Ishikawa (cell line): Measurements from ENCODE around the gene CD300C.

Source experiments
- CEBPB ChIP-seq: IDR thresholded peaks from 2 replicates; pipeline ENCODE4 v1.6.1; 2012
- CREB1 ChIP-seq: IDR thresholded peaks from 2 replicates; pipeline ENCODE4 v1.6.1; 2012; ENCODE audit warnings: low read depth
- EGR1 ChIP-seq: IDR thresholded peaks from 2 replicates; pipeline ENCODE4 v1.6.1; 2012
- EP300 ChIP-seq: IDR thresholded peaks from 2 replicates; pipeline ENCODE4 v1.6.1; 2012; ENCODE audit warnings: borderline replicate concordance
- FOXM1 ChIP-seq: IDR thresholded peaks from 2 replicates; pipeline ENCODE4 v1.6.1; 2012; ENCODE audit warnings: low read depth, borderline replicate concordance
- MAX ChIP-seq: IDR thresholded peaks from 2 replicates; pipeline ENCODE4 v1.6.1; 2012
- NFIC ChIP-seq: IDR thresholded peaks from 2 replicates; pipeline ENCODE4 v1.6.1; 2012
- RAD21 ChIP-seq: IDR thresholded peaks from 2 replicates; pipeline ENCODE4 v1.6.1; 2012; ENCODE audit warnings: low read depth
- REST ChIP-seq: IDR thresholded peaks from 2 replicates; pipeline ENCODE4 v1.6.1; 2012; ENCODE audit warnings: low read depth, mild to moderate bottlenecking
- TAF1 ChIP-seq: IDR thresholded peaks from 2 replicates; pipeline ENCODE4 v1.6.1; 2012; ENCODE audit warnings: low read depth, mild to moderate bottlenecking
- TCF12 ChIP-seq: IDR thresholded peaks from 2 replicates; pipeline ENCODE4 v1.6.1; 2012; ENCODE audit warnings: low read depth
- TEAD4 ChIP-seq: IDR thresholded peaks from 2 replicates; pipeline ENCODE4 v1.6.1; 2012
- YY1 ChIP-seq: IDR thresholded peaks from 2 replicates; pipeline ENCODE4 v1.6.1; 2012; ENCODE audit warnings: low read depth
- ZBTB7A ChIP-seq: IDR thresholded peaks from 2 replicates; pipeline ENCODE4 v1.6.1; 2012; ENCODE audit warnings: low read depth
- TF ChIP-seq, protein P1 (sequence below): IDR thresholded peaks from 2 replicates; pipeline ENCODE4 v1.6.1; 2012

The CD300C gene

DNA sequence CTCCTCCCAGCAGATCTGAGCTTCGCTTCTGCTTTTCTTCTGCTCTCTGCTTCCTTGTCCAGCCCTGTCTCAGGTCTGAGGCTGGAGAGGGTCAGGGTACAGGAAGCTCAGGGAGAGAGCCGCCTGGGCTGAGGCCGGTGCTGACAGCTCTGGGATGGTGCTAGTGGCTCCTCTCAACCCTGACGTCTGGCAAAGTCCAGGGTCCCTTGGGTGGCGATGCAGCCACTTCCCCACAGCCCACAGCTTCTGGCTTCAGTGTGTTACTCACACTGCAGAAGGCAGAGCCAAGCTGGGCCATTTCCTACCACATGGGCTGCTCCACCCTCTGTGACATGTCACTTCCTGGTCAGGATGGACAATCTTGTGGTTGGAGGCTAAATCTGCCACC is at the start of gene CD300C:
CD300C (minus strand) TSS at position 273 of the 388 bp plus-strand sequence. CDS start 333 bp downstream, outside the sequence.
- TF ChIP-seq EGR1 (no peak), FOXM1 (no peak), EP300 (no peak), TCF12 (no peak), MAX (no peak), TEAD4 (no peak), NFIC (no peak), YY1 (no peak), RAD21 (no peak)
- TF ChIP-seq, protein P1, sequence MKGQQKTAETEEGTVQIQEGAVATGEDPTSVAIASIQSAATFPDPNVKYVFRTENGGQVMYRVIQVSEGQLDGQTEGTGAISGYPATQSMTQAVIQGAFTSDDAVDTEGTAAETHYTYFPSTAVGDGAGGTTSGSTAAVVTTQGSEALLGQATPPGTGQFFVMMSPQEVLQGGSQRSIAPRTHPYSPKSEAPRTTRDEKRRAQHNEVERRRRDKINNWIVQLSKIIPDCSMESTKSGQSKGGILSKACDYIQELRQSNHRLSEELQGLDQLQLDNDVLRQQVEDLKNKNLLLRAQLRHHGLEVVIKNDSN, result no peak

GRCh38 chr17:74595037-74595750 is 49.3 kb upstream of the CD300C start:
- TF ChIP-seq MAX (no peak), CEBPB (no peak), CREB1 (no peak), TCF12 (no peak), REST (no peak), YY1 (no peak), ZBTB7A (no peak), EP300 (no peak), EGR1 (no peak), FOXM1 (no peak), TAF1 (no peak), RAD21 (no peak), NFIC (no peak)

- TF ChIP-seq, protein P1, result no peak
- TF ChIP-seq CREB1 (no peak), YY1 (no peak), MAX (no peak), FOXM1 (no peak), TCF12 (no peak), TAF1 (no peak), CEBPB (no peak), EGR1 (no peak), REST (no peak), TEAD4 (no peak), ZBTB7A (no peak), NFIC (no peak), EP300 (no peak)
Observed at GRCh38 chr17:74592087-74592990, 46.4 kb upstream of the CD300C start, which contains the start of gene CD300LD. TSS of gene CD300LD (minus strand) at chr17:74592283. CDS start at chr17:74592202, 81 bp downstream.

- no peak for TF ChIP-seq TEAD4
- TF ChIP-seq CREB1, result no peak
- TF ChIP-seq RAD21, result no peak
- no peak for TF ChIP-seq CEBPB
- TF ChIP-seq EP300, result no peak
- no peak for TF ChIP-seq NFIC
- TF ChIP-seq YY1, result no peak
Observed at GRCh38 chr17:74591503-74591902, 45.6 kb upstream of the CD300C start.

DNA sequence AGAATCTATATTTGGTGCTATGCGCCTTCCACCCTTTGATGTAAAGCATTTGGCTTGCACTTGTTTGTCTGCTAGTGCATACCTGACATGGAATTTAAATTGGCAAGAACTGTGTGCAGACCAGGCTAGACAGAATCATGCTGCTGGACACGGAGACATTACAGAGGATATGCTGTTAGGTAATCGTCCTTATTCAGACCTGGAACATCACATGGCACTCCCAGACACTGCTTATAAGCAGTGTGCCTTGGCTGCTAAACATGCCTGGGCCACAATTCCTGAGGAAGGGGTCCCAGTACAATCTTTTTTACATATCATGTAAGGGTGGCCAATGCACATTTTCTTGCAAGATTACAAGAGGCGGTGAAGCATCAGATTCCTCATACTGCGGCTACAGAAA is 39.8 kb upstream of the CD300C start:
- TF ChIP-seq TAF1 (no peak), REST (no peak), FOXM1 (no peak), TCF12 (no peak), CEBPB (no peak), NFIC (no peak), EP300 (no peak), YY1 (no peak), RAD21 (no peak), TEAD4 (no peak), EGR1 (no peak), MAX (no peak), CREB1 (no peak), ZBTB7A (no peak)
- TF ChIP-seq, protein P1, result no peak
